ENCODE results near the gene SPECC1. TPM values are rescaled to one million over a fixed set of nuclear protein-coding genes. Genes with fewer than 3 reads are reported as not detected.
"Not testable (repeated sequence)": the region's sequence is repeated elsewhere in the genome, so short reads cannot be mapped to it uniquely, and the experiment has no call there.

SPECC1 gene
- total RNA-seq, 1 donor from 2014 or later = 25.8 TPM

DNA sequence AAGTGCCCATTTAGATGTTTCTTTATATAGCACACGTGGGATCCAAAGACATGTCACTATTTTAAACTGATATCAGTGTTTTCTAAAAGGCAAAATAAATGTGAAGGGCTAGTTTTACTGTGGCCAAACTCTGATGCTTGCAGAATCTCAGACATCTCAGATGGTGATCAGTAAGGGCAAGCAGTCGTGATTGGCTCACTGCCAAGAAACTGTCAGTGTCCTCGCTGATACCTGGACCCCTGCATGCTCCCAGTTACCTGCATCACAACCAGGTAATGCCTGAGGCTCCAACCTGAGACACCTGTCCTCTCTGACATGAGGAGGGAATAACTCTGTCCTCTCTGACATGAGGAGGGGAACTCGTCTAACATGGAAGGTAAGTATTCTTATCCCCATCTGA is 114.0 kb downstream of the SPECC1 start:
- no peak for DNase-seq (ENCODE audit: low spot score)

DNA sequence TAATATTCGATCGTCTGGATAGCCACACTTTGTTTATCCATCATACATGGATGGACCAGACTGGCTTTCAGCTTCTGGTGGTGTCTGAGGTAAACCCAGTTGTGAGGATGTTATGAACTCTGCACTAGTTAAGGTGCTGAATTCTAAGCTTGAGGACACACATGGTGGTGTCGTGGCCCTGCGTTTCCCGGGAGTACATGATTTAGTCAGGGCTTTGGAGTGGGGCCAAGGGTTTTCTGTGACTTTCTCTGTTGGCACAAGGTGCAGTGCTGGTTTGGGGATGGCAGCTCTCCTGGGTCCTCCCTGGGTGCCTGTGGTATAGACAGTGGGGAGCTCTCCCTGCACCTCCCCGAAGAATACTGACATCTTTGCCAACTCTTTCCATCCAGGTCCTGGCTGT is 116.6 kb downstream of the SPECC1 start:
- DNase-seq (ENCODE audit: low spot score) = no peak

DNA sequence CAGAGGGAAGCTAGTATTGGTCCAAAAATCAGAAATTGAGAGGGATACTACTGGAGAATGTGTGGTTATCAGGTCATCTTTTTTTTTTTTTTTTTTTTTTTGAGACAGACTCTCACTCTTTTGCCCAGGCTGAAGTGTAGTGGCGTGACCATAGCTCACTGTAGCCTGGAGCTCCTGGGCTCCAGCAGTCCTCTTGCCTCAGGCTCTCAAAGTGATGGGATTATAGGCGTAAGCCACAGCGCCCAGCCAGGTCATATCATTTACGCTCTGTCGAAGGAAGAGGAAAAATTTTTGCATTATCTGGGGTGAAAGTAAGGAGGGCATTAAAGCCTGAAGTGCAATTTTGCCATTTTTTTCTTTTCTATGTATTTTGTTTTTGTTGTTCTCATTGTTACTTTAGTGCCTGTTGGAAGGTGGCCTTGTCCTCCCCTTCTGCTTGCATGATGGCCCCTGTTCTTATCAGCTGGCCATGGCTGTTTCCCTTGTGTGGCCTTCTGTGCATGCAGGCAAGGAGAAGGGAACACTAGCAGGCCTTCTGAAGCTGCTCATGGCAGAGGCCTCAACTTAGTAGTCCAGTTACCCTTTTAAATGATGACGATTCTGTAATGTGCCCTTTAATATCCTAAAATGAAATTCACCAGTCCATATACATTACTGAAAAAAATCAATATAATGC is 118.3 kb downstream of the SPECC1 start:
- DNase-seq (ENCODE audit: low spot score) = no peak

DNA sequence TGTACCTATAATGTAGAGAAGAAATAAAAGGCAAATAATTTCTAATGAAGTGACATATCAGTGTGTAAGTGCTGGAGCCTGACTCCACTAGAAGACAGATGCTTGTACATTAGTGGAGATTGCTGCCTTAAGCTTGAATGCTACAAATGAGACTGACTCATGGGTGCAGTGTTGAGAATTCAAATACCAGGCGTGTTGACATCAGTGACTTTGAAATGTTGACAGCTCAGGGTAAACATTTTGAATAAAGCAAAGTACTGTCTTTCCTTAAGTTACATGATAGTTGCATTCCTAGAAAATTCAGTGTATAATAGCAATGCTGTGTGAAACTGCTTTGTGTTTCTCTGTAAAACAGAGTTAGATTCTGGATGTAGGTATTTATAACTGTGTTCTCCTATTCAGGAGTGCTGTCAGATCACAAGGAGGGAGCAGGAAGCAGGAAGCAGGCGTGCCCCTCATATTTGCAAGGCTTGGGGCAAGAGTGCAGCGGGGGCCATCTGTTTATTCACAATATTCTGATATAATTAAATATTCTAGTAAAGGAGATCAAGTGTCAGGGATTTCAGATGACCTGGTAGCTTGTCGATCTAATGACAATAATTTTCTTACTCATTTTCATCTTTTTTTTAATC is 119.0 kb downstream of the SPECC1 start:
- no peak for DNase-seq (ENCODE audit: low spot score)

GRCh38 chr17:20133517-20133916 is 124.4 kb downstream of the SPECC1 start:
- DNase-seq (ENCODE audit: low spot score) = no peak

DNA sequence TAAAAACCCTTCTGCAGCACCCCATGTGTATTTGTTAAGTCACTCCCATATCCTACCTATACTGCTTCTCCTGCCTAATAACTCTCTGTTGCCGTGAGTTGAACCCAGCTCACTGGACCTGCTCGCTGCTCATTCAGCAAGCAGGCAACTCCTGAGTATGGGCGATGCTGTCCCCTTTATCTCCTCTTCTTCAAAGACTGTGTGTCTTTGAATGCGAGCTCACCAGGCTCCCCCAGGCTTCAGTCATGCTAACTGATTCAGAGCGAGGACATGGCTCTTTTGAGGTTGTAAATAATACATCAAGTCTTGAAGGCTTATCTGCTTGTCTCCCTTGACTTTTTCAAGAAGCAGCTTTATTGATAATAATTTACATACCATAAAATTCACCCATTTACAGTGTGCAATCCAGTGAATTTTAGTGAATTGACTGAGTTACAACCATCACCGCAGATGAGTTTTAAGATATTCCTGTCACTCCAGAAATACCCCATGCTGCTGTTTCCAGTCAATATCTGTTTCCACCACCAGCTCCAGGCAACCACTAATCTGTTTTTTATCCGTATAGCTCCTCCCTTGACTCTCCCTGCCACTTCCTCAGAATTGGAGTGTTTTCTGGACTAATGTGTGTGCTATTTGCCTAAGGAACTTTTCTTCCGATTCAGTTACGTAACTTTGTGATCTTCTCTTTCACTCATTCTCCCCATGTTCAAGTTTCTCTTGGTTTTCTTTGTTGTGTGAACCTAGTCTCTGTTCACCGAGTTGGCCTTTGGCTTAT is 132.2 kb downstream of the SPECC1 start:
- DNase-seq (ENCODE audit: low spot score) = no peak

GRCh38 chr17:20142268-20142667 is 133.1 kb downstream of the SPECC1 start:
- DNase-seq (ENCODE audit: low spot score) = no peak

DNA sequence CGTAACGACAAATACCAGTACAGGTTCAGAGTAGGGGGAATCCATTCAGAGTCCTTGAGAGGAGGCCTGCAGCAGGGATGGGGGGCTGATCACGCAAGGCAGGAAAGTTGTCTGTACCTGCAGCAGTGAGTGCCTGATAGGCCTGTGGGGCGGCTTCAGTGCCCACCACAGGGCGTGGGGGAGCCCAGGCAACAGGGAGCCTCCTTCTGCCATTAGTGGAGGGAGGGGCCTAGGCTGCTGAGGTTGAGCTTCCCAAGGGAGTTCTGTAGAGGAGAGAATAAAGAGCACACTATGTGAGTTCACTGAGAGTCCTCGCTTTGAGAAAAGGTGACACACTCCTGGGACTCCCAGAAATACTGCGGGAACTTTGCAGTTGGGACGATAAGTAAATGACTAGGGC is 134.6 kb downstream of the SPECC1 start:
- no peak for DNase-seq (ENCODE audit: low spot score)

GRCh38 chr17:20145567-20145966 is 136.4 kb downstream of the SPECC1 start:
- DNase-seq (ENCODE audit: low spot score) = no peak

DNA sequence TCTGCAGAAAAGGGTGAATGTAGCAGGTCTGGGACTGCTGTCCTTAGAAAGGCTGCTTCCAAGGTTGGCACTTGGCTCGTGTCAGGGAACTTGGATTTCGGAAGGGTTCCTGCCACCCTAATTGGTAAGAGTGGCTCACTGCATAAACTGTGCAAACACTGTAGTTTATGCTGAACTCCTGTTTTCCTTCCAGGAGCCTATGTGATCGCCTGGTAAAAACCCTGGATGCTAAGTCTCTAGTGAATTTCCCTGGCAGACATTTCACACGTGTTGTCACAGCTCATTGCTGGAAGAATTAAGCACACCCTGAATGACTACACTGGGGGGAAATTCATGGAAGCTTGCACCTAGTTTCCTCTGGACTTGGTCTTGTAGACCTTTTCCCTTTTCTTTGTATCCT is 140.1 kb downstream of the SPECC1 start:
- no peak for DNase-seq (ENCODE audit: low spot score)

DNA sequence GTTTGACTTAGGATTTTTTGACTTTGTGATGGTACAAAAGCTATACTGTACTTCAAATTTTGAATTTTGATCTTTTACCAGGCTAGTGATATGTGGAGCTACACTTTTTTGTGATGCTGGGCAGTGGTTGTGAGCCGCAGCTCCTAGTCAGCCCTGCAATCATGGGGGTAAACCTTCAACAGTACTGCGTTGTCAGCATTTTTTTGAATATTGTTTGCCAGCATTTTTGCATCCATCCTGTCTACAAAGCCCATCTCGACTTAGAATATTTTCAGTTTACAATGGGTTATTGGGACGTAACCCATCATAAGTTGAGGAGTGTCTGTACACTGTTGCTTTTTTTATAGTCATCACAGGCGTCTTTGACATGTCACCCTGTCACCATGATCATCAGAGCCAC is 142.0 kb downstream of the SPECC1 start:
- no peak for DNase-seq (ENCODE audit: low spot score)

DNA sequence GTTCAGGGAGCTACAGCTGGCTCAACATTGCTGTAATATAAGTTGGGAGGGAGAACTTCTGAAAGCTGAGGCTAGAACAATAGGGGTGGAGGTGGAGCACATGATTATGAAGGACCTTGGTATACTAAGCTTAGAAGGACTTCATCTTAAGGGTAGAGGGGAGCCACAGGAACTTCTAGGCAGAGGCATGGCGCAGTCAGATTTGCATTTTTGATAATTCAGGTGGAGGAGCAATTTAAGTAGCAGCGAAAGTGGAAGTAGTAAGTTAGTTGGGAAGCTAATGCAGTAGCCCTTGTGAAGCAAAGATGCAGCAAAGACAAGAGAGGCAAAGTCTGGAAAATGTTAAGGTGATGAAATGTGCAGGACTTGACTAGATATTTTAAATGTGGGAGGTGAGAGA is 144.1 kb downstream of the SPECC1 start:
- no peak for DNase-seq (ENCODE audit: low spot score)

GRCh38 chr17:20154286-20155000 is 145.3 kb downstream of the SPECC1 start:
- DNase-seq (ENCODE audit: low spot score) = no peak

DNA sequence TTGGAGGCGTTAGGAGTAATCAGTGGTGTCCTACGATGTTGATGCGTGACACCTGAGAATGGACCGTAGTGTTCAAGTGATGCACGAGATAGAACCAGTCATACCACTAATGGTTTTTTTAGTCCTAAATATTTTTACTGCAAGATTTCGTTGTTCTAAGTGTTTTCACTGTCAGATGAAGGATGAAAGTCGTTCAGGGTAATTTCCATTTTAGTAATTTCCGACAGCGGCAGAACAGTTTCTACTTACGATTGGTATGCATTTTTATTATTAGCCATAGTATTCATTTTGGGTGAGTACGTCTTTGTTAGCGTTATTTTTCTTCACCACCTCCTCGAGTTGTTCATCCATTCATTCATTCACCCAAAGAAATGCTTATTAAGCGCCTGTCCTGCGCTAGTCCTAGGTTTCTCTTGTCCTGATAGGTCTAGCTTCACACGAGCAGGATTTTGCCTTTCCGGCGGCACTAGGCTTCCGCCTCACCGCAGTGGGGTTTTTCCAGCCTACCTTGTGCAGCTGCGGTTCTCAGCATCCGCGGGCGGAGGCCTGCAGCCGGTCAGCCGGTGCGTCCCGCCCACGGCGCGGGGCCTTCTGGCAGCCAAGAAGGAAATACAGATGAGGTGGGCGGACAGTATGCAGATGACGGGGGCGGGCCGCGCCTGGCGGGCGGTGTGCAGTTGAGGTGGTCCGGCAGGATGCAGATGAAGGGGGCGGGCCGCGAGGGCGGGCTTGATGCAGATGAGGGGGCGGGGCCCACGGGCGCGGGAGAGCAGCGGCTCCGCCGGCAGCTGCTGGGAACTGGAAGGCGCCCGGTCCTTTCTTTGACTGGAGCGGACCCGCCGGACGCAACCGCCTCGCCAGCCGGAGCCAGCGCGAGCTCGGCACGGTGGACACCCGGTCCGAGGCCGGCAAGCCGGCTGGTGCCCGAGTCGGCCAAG is 146.4 kb downstream of the SPECC1 start:
- peak; percentile 98 for DNase-seq (ENCODE audit: low spot score)

- no peak for DNase-seq (ENCODE audit: low spot score)
Observed at GRCh38 chr17:20156196-20157000, 147.2 kb downstream of the SPECC1 start.

- no peak for DNase-seq (ENCODE audit: low spot score)
Observed at GRCh38 chr17:20157001-20157310, 147.8 kb downstream of the SPECC1 start.

- DNase-seq (ENCODE audit: low spot score) = no peak
Observed at GRCh38 chr17:20158580-20158979, 149.4 kb downstream of the SPECC1 start.

- DNase-seq (ENCODE audit: low spot score) = no peak
Observed at GRCh38 chr17:20159406-20160069, 150.4 kb downstream of the SPECC1 start.

- DNase-seq (ENCODE audit: low spot score) = not testable (repeated sequence)
Observed at GRCh38 chr17:20165516-20165915, 156.4 kb downstream of the SPECC1 start.

Measured in mesenteric fat pad (tissue), 1 donor.